Measurements from ENCODE around the gene NOC3L.

- TF ChIP-seq CTCF (conservative IDR thresholded peaks at IDR 0.05; ENCODE audit: low read length), result no peak
- TF ChIP-seq EZH2phosphoT487 (IDR thresholded peaks at IDR 0.05; ENCODE audit: borderline replicate concordance, low read depth, low read length), result no peak
Observed at GRCh38 chr10:94315024-94315451, 47.7 kb downstream of the NOC3L start.
